OCI-LY1 (cell line): ENCODE data around the gene MYMX.
"Not testable (repeated sequence)": the region's sequence is repeated elsewhere in the genome, so short reads cannot be mapped to it uniquely, and the experiment has no call there.

Source experiments
- H2AFZ ChIP-seq: fragments of 200-600 bp; sonication (generic), shearing (Covaris generic); 2 replicates; pipeline ENCODE4 v1.6.0; 2014; ENCODE audit warnings: antibody characterized with exemption, mild to moderate bottlenecking, low read length
- H3F3A ChIP-seq: fragments of 200-600 bp; sonication (generic), shearing (Covaris generic); 2 replicates; pipeline ENCODE4 v1.6.0; 2014; ENCODE audit warnings: mild to moderate bottlenecking, antibody characterized with exemption, low read length, moderate library complexity; ENCODE audit not compliant: insufficient read depth
- H3K27ac ChIP-seq: fragments of 200-600 bp; sonication (generic); 2 replicates; pipeline ENCODE4 v1.5.1; 2014; ENCODE audit warnings: low read length, mixed run types, mild to moderate bottlenecking, low read depth; ENCODE audit not compliant: poor library complexity, severe bottlenecking
- H3K27me3 ChIP-seq: fragments of 200-600 bp; sonication (generic); 2 replicates; pipeline ENCODE4 v1.6.0; 2014; ENCODE audit warnings: antibody characterized with exemption, mild to moderate bottlenecking, low read length, moderate library complexity; ENCODE audit not compliant: insufficient read depth
- H3K36me3 ChIP-seq: fragments of 200-600 bp; sonication (generic); 2 replicates; pipeline ENCODE4 v1.6.1; 2014; ENCODE audit warnings: mild to moderate bottlenecking, antibody characterized with exemption, low read length, moderate library complexity, mixed read lengths; ENCODE audit not compliant: insufficient read depth
- H3K4me1 ChIP-seq: fragments of 200-600 bp; sonication (generic); 2 replicates; pipeline ENCODE4 v1.5.1; 2014; ENCODE audit warnings: mild to moderate bottlenecking, low read length, moderate library complexity; ENCODE audit not compliant: insufficient read depth, severe bottlenecking
- H3K4me2 ChIP-seq: fragments of 200-600 bp; sonication (generic), shearing (Covaris generic); 2 replicates; pipeline ENCODE4 v1.6.1; 2014; ENCODE audit warnings: low read length
- H3K4me3 ChIP-seq: fragments of 200-600 bp; sonication (generic); 2 replicates; pipeline ENCODE4 v1.5.1; 2014; ENCODE audit warnings: low read length, low read depth, mild to moderate bottlenecking, mixed read lengths; ENCODE audit not compliant: poor library complexity, severe bottlenecking
- H3K79me2 ChIP-seq: fragments of 200-600 bp; shearing (Covaris generic); 2 replicates; pipeline ENCODE4 v1.6.1; 2016; ENCODE audit warnings: mixed run types, low read length, mixed read lengths; ENCODE audit not compliant: insufficient read depth
- H3K9ac ChIP-seq: fragments of 200-600 bp; sonication (generic), shearing (Covaris generic); 2 replicates; pipeline ENCODE4 v1.6.1; 2014; ENCODE audit warnings: mild to moderate bottlenecking, low read length, mixed read lengths
- H3K9me2 ChIP-seq: fragments of 200-600 bp; sonication (generic), shearing (Covaris generic); 2 replicates; pipeline ENCODE4 v1.6.1; 2014; ENCODE audit warnings: low read depth, mild to moderate bottlenecking, low read length, mixed read lengths
- H3K9me3 ChIP-seq: fragments of 200-600 bp; shearing (Covaris generic); 2 replicates; pipeline ENCODE4 v1.6.1; 2014; ENCODE audit warnings: low read length, mixed read lengths
- H4K20me1 ChIP-seq: fragments of 200-600 bp; sonication (generic), shearing (Covaris generic); 2 replicates; pipeline ENCODE4 v1.6.0; 2016; ENCODE audit warnings: mild to moderate bottlenecking, low read length; ENCODE audit not compliant: insufficient read depth
- CTCF ChIP-seq: fragments of 200-600 bp; sonication (generic), shearing (Covaris generic); IDR thresholded peaks from 2 replicates; pipeline ENCODE4 v1.5.1; 2017; ENCODE audit warnings: mild to moderate bottlenecking, antibody characterized with exemption, low read length, moderate library complexity, mixed read lengths
- EZH2 ChIP-seq: fragments of 200-600 bp; sonication (generic), shearing (Covaris generic); IDR thresholded peaks from 2 replicates; pipeline ENCODE4 v1.8.0; 2017; ENCODE audit warnings: borderline replicate concordance, mixed run types, mild to moderate bottlenecking, antibody characterized with exemption, low read length, moderate library complexity, mixed read lengths

The MYMX gene

GRCh38 chr6:44183783-44184182, 32.9 kb upstream of the MYMX start:
- no peaks in the 10 kb centered on the region for H3K9me2 ChIP-seq
- H3K9ac ChIP-seq, result no peak overlapping the region
- no peaks in the 10 kb centered on the region for H3K36me3 ChIP-seq
- H3K9me3 ChIP-seq, result no peaks in the 10 kb centered on the region
- no peak overlapping the region for H3K27ac ChIP-seq
- H2AFZ ChIP-seq, result no peak overlapping the region
- H3K4me1 ChIP-seq, result no peaks in the 10 kb centered on the region
- TF ChIP-seq CTCF (no peak), EZH2 (no peak)
- no peaks in the 10 kb centered on the region for H4K20me1 ChIP-seq
- no peaks in the 10 kb centered on the region for H3K79me2 ChIP-seq
- H3K4me3 ChIP-seq, result no peak overlapping the region
- no peak overlapping the region for H3K4me2 ChIP-seq
- no peaks in the 10 kb centered on the region for H3F3A ChIP-seq
- peaks cover 7% of the 10 kb centered on the region; the same call in 1 of the 2 replicates for H3K27me3 ChIP-seq

- not testable (repeated sequence) for H4K20me1 ChIP-seq, H3K27me3 ChIP-seq, H3K9me2 ChIP-seq, H3K79me2 ChIP-seq, H3K27ac ChIP-seq, H3K4me2 ChIP-seq, H3K4me3 ChIP-seq, H3K9me3 ChIP-seq, H2AFZ ChIP-seq, H3K36me3 ChIP-seq, H3K4me1 ChIP-seq, H3K9ac ChIP-seq, H3F3A ChIP-seq
Observed at GRCh38 chr6:44185356-44185755, 31.4 kb upstream of the MYMX start.

- Histone ChIP-seq H3K79me2 (no peaks in the 10 kb centered on the region), H3K27me3 (peaks cover 7% of the 10 kb centered on the region; the same call in 1 of the 2 replicates), H3K9me2 (no peaks in the 10 kb centered on the region), H3K4me1 (no peaks in the 10 kb centered on the region), H3K27ac (no peak overlapping the region), H3K36me3 (no peaks in the 10 kb centered on the region), H3K4me2 (no peak overlapping the region), H4K20me1 (no peaks in the 10 kb centered on the region), H2AFZ (no peak overlapping the region), H3F3A (no peaks in the 10 kb centered on the region), H3K9me3 (no peaks in the 10 kb centered on the region), H3K4me3 (no peak overlapping the region), H3K9ac (no peak overlapping the region)
- TF ChIP-seq EZH2 (no peak), CTCF (no peak)
Observed at GRCh38 chr6:44185953-44186634, 30.6 kb upstream of the MYMX start.

- H3K9me3 ChIP-seq, result no peaks in the 10 kb centered on the region
- no peak for TF ChIP-seq EZH2
- no peak for TF ChIP-seq CTCF
- no peak overlapping the region for H3K4me3 ChIP-seq
- H3K4me1 ChIP-seq, result no peaks in the 10 kb centered on the region
- peaks cover 7% of the 10 kb centered on the region; the same call in 1 of the 2 replicates for H3K27me3 ChIP-seq
- no peaks in the 10 kb centered on the region for H3K36me3 ChIP-seq
- no peaks in the 10 kb centered on the region for H3K79me2 ChIP-seq
- no peak overlapping the region for H3K9ac ChIP-seq
- no peaks in the 10 kb centered on the region for H3K9me2 ChIP-seq
- H3K4me2 ChIP-seq, result no peak overlapping the region
- no peak overlapping the region for H2AFZ ChIP-seq
- no peaks in the 10 kb centered on the region for H4K20me1 ChIP-seq
- H3K27ac ChIP-seq, result no peak overlapping the region
- no peaks in the 10 kb centered on the region for H3F3A ChIP-seq
Observed at GRCh38 chr6:44186635-44187025, 30.1 kb upstream of the MYMX start.
